Left lung (tissue), 10 donors: ENCODE results near the gene TAOK3. TPM values are rescaled to one million over a fixed set of nuclear protein-coding genes. Genes with fewer than 3 reads are reported as not detected.
"Not testable (repeated sequence)": the region's sequence is repeated elsewhere in the genome, so short reads cannot be mapped to it uniquely, and the experiment has no call there.

Experiments used
- ATAC-seq: fragments of 200-7000 bp; cut with Tn5 transposase; one replicate; pipeline ENCODE4 v1.9.1; 2020; ENCODE audit warnings: moderate library complexity
- DNase-seq, 4 donors: peaks; one replicate each; pipeline ENCODE4 v3.0.0-alpha.2; 2013 to 2020
- H3K27ac ChIP-seq, 2 donors: fragments of 200-600 bp; sonication (generic) in 1 of 2; one replicate each; pipeline versions ENCODE4 v1.5.0 to v1.8.0; 2020 to 2021
- H3K27me3 ChIP-seq, 2 donors: fragments of 200-600 bp; sonication (generic) in 1 of 2; one replicate each; pipeline versions ENCODE4 v1.5.0 to v1.8.0; 2020 to 2021
- H3K36me3 ChIP-seq, 2 donors: fragments of 200-600 bp; sonication (generic) in 1 of 2; one replicate each; pipeline versions ENCODE4 v1.5.0 to v1.8.0; 2020 to 2021
- H3K4me1 ChIP-seq, 2 donors: fragments of 200-600 bp; one replicate each; pipeline ENCODE4 v1.8.0; 2021
- H3K4me3 ChIP-seq, 2 donors: fragments of 200-600 bp; sonication (generic) in 1 of 2; one replicate each; pipeline versions ENCODE4 v1.5.0 to v1.8.0; 2020 to 2021; ENCODE audit warnings: mild to moderate bottlenecking in 1 of 2
- H3K9me3 ChIP-seq, 2 donors: fragments of 200-600 bp; sonication (generic) in 1 of 2; one replicate each; pipeline versions ENCODE4 v1.5.0 to v1.8.0; 2020 to 2021
- intact Hi-C, 2 donors: fragments of 100-400 bp; cut with DNase I; formaldehyde crosslinking; loops; one replicate each; pipeline versions ENCODE4 v1.11.2 to v1.14.2; 2022
- polyA plus RNA-seq, 6 donors: library from polyadenylated mRNA; unstranded; fragments of 120-200 nt; gene quantifications; one replicate each; pipeline ENCODE4 v1.2.1, GENCODE V29; 2013; ENCODE audit not compliant: insufficient read length in 6 of 6
- total RNA-seq, 2 donors: library from RNA; stranded (reverse); fragmentation: NEBNext Ultra II Directional; extraction: Animal tissue kit (Norgen Biotek cat#: 25700); gene quantifications; one replicate each; pipeline ENCODE4 v1.2.1, GENCODE V29; 2021
- TF ChIP-seq, protein P1 (sequence below), 2 donors: fragments of 200-600 bp; sonication (generic) in 1 of 2; IDR thresholded peaks; one replicate each; pipeline versions ENCODE4 v1.5.0 to v1.8.0; 2021; ENCODE audit warnings: antibody characterized with exemption in 2 of 2
- donor health status: DM: no; HTN: yes; CAD: no.
- donor health status: DM: no; HTN: no; CAD: no.

The TAOK3 gene
- total and polyA plus RNA-seq, 8 donors = 39.5 to 61.8 (median 52.1) TPM

DNA sequence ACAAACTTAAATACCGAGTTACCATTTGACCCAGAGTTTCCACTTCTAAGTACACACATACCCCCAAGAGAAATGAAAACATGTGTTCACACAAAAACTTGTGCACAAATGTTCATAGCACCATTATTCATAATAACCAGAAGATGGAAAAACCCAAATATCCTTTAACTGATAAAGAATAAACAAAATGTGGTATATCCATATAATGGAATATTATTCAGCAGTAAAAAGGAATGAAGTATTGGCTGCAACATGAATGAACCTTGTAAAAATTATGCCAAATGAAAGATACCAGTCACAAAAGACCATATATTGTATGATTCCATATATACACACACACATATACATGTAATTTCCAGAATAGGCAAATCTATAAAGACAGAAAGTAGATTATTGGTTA is 116.4 kb downstream of the TAOK3 start:
- no peak for ATAC-seq
- Histone ChIP-seq H3K4me3 (no peak overlapping the region), H3K27ac (no peak overlapping the region), H3K9me3 (no peaks in the 10 kb centered on the region), H3K4me1 (no peaks in the 10 kb centered on the region), H3K27me3 (no peaks in the 10 kb centered on the region), H3K36me3 (peaks cover 0 to 33% of the 10 kb centered on the region in 2 donors)
- intact Hi-C loops = no loop called here
- no peak for DNase-seq
- TF ChIP-seq, protein P1, sequence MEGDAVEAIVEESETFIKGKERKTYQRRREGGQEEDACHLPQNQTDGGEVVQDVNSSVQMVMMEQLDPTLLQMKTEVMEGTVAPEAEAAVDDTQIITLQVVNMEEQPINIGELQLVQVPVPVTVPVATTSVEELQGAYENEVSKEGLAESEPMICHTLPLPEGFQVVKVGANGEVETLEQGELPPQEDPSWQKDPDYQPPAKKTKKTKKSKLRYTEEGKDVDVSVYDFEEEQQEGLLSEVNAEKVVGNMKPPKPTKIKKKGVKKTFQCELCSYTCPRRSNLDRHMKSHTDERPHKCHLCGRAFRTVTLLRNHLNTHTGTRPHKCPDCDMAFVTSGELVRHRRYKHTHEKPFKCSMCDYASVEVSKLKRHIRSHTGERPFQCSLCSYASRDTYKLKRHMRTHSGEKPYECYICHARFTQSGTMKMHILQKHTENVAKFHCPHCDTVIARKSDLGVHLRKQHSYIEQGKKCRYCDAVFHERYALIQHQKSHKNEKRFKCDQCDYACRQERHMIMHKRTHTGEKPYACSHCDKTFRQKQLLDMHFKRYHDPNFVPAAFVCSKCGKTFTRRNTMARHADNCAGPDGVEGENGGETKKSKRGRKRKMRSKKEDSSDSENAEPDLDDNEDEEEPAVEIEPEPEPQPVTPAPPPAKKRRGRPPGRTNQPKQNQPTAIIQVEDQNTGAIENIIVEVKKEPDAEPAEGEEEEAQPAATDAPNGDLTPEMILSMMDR (IDR thresholded peaks at IDR 0.05) = no peak

DNA sequence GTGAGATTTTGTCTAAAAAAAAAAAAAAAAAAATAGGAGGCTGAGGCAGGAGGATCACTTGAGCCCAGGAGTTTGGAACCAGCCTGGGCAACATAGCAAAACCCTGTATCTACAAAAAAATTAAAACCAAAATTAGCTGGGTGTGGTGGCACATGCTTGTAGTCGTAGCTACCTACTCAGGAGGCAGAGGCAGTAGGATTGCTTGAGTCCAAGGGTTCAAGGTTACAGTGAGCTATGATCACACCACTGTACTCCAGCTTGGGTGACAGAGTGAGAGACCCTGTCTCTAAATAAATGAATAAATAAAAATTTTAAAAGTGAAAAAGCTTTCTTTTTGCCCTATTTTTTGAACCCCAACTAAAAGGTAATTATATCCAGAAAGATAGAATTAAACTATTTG is 123.2 kb downstream of the TAOK3 start:
- ATAC-seq (no peak), DNase-seq (no peak)
- no peaks in the 10 kb centered on the region for H3K27me3 ChIP-seq
- no peaks in the 10 kb centered on the region for H3K9me3 ChIP-seq
- no peak overlapping the region for H3K27ac ChIP-seq
- intact Hi-C loops = no loop called here
- H3K4me3 ChIP-seq = no peak overlapping the region
- H3K36me3 ChIP-seq = peaks cover 0 to 30% of the 10 kb centered on the region in 2 donors
- no peaks in the 10 kb centered on the region for H3K4me1 ChIP-seq
- TF ChIP-seq, protein P1 (IDR thresholded peaks at IDR 0.05) = no peak

DNA sequence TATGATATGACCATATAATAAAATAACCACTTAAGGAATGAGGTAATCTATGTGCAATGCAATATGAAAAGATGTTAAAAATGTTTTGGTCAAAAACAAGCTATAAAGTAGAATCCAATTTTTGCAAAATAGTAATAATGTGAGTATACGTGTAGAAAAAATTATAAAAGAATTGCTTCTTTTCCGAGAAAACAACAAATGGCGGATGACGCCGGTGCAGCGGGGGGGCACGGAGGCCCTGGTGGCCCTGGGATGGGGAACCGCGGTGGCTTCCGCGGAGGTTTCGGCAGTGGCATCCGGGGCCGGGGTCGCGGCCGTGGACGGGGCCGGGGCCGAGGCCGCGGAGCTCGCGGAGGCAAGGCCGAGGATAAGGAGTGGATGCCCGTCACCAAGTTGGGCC is 126.8 kb downstream of the TAOK3 start:
- peaks cover 0 to 43% of the 10 kb centered on the region in 2 donors for H3K36me3 ChIP-seq
- H3K4me3 ChIP-seq, H3K27ac ChIP-seq, H3K27me3 ChIP-seq, ATAC-seq, DNase-seq, intact Hi-C loops, H3K4me1 ChIP-seq, H3K9me3 ChIP-seq: not testable (repeated sequence)

DNA sequence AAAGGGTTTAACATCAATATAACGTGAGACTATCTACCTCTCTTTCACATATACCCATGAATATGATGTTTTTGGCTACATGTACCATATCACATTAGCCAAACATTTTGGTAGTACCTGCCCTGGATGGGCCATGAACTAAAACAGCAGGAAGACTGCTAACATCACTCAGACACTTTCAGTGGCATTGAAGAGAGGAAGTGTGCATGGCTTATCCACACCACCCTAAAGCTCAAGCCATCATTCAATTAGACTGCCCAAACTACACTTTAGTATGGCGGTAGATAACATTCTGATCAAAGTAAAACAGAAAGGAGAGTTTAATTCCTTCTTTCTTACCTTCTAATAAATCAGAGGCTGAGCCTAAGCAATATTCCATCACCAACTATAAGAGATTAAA is 133.8 kb downstream of the TAOK3 start:
- Histone ChIP-seq H3K27ac (no peak overlapping the region), H3K9me3 (no peaks in the 10 kb centered on the region), H3K4me1 (peaks cover 0 to 13% of the 10 kb centered on the region in 2 donors), H3K36me3 (peaks cover 0 to 51% of the 10 kb centered on the region in 2 donors), H3K4me3 (no peak overlapping the region), H3K27me3 (no peaks in the 10 kb centered on the region)
- intact Hi-C loops = no loop called here
- DNase-seq (no peak), ATAC-seq (no peak)
- TF ChIP-seq, protein P1 (IDR thresholded peaks at IDR 0.05) = no peak

DNA sequence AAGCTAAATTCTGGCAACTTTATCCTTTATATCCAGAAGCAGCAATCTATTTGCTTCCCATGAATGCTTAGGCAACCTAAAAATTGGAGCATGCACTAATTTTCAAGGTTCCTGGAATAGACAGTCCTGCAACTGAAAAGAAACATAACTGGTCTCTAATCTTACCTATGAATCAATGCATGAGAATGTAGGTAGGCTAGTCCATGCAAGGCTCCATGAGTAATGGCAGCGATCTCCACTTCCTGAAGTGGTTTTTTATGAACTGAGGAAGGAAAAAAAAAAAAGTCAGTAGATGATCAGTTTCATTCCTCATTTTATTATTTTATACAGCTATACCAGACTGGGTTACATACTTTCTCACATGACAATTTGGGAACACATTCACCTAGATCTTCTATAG is 134.8 kb downstream of the TAOK3 start:
- H3K36me3 ChIP-seq = peaks cover 0 to 46% of the 10 kb centered on the region in 2 donors
- no peaks in the 10 kb centered on the region for H3K27me3 ChIP-seq
- no peak for DNase-seq
- TF ChIP-seq, protein P1 (IDR thresholded peaks at IDR 0.05) = no peak
- peak overlapping the region in 1 of 2 donors; percentile 77 for H3K27ac ChIP-seq
- no peak for ATAC-seq
- intact Hi-C loops = no loop called here
- no peak overlapping the region for H3K4me3 ChIP-seq
- peaks cover 0 to 13% of the 10 kb centered on the region in 2 donors for H3K4me1 ChIP-seq
- H3K9me3 ChIP-seq = no peaks in the 10 kb centered on the region

DNA sequence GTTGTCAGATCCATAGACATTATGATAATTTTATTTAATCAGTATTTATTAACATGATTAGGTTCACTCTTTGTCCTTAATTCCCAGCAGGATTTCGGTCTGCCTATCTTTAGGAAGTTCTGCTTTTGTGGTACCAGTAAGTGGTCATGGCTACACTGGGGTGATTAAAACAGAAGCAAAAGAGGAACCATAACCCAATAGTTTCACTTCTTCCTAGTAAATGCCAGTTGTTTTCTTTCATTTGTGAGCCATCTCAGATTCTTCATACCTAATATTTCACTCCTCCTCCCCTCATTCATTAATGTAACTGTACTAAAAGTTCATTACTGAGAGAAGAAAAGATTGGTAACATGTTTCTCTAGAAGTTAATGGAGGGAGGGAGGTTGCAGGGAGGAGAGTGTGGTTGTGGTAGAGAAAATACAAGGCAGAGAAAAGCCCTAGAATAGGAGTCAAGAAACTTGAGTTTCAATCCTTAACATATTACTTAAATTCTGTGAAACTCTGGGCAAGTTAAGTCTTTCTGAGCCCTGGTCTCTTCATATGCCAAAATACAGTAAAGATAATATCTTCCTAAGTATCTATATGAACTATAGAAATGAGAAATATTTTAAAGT is 135.5 kb downstream of the TAOK3 start:
- no peaks in the 10 kb centered on the region for H3K9me3 ChIP-seq
- H3K4me3 ChIP-seq = no peak overlapping the region
- H3K27ac ChIP-seq = peak overlapping the region in 1 of 2 donors; percentile 77
- ATAC-seq (peak; percentile 54), DNase-seq (no peak)
- H3K36me3 ChIP-seq = peaks cover 0 to 39% of the 10 kb centered on the region in 2 donors
- H3K4me1 ChIP-seq = peaks cover 0 to 13% of the 10 kb centered on the region in 2 donors
- TF ChIP-seq, protein P1 (IDR thresholded peaks at IDR 0.05) = no peak
- no peaks in the 10 kb centered on the region for H3K27me3 ChIP-seq
- intact Hi-C loops = no loop called here
